Measurements from ENCODE around the gene ADRM1.
A peak's percentile ranks its signal among the peaks of the same experiment; 100 is the strongest.

Gene ADRM1

DNA sequence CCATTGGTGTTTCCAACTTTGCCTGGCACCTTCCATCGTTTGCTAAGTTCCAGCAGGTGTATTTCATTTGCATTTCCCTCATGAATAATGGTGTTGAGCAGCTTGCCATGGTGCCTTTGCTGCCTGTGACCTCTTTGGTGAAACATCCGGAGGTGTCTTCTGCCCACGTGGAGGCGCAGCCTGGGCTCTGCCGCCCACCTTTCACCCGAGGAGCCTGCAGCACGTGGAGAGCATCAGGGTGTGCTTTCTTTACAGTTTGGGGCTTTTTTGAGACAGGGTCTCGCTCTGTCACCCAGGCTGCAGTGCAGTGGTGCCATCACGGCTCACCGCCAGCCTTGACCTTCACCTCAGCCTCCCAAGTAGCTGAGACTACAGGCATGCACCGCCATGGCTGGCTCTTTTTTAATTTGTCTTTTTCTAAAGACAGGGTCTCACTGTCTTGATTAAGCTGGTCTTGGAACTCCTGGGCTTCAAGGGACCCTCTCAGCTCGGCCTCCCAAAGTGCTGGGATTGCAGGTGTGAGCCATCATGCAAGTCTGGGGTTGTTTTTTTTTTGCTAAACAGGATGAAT is 3.0 kb upstream of the ADRM1 start:
- DNase-seq: no peak

DNA sequence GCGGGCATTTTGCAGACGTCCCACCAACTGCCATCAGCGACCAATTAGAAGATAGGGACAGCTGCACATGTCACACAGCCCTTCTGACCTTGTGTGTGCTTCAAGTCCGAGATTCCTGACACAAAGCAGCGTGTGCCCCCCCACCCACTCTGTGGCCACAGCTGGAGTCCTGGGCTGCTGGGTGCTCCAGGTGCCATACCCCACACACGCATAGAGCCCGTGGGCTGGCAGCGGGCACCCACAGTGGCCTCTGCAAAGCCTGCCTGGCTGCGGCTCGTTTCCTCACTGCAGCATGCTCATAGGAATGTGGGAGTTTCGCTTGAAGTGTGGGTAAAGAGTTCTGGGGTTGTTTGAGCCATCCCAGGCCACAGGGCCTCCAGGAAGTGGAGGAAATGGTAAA is 2.5 kb upstream of the ADRM1 start:
- no peak for DNase-seq

DNA sequence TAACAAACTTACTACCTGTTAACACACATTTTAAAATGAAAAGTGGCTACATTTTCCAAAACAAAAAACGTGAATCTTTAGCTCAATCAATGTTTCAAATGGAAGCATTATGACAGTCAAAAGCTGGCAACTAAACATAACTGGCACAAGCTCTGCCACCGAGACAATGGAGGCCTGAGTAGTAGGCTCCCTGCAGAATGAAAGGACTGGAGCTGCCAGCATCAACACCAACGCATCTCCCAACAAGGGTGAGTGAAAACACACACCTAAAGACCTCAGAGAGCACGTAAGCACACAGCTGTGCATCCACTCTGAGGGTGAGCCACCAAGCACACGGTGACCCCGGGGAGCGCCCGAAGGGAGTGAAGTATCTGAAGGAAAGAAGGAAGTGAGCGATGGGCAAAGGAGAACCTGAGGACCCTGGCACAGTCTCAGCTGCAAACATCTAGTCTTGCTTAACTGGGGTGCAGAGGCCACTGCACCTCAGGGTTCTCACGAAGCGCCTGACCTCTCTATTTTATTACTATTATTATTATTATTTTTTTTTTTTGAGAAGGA is 1.6 kb upstream of the ADRM1 start:
- DNase-seq: no peak

DNA sequence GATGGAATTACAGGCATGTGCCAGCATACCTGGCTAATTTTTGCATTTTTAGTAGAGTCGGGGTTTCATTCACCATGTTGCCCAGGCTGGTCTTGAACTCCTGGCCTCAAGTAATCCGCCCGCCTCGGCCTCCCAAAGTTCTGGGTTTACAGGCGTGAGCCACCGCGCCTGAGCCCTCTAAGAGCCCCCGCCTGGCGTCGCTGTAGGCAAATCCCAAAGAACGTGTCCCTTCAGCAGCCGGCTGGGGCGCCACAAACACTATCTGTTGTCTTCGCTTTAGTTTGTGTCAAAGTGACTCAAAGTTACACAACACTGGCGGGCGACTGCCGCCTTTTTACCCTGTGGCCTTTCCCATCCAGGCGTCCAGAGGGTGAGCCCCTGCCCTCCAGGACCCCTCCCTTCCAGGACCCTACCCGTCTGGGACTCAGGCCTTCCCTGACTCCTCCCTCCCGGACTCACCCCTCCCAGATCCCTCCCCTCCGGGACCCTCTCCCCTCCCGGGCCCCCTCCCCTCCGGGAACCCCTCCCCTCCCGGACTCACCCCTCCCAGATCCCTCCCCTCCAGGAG is 940 bp upstream of the ADRM1 start:
- peak; percentile 94 for DNase-seq

DNA sequence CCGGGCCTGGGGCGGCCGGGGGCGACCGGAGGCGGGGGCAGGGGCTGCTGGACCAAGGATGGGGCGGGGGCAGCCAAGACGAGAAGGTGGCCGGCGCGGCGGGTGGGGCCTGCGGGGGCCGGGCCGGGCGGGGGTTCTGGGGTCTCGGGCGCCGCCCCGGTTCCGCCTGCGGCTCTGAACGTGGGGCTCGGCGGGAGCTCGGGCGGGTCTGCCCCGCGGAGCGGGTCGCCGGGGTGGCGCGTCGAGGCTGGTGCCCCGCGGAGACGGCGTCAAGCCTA is 204 bp downstream of the ADRM1 start:
- DNase-seq: no peak

DNA sequence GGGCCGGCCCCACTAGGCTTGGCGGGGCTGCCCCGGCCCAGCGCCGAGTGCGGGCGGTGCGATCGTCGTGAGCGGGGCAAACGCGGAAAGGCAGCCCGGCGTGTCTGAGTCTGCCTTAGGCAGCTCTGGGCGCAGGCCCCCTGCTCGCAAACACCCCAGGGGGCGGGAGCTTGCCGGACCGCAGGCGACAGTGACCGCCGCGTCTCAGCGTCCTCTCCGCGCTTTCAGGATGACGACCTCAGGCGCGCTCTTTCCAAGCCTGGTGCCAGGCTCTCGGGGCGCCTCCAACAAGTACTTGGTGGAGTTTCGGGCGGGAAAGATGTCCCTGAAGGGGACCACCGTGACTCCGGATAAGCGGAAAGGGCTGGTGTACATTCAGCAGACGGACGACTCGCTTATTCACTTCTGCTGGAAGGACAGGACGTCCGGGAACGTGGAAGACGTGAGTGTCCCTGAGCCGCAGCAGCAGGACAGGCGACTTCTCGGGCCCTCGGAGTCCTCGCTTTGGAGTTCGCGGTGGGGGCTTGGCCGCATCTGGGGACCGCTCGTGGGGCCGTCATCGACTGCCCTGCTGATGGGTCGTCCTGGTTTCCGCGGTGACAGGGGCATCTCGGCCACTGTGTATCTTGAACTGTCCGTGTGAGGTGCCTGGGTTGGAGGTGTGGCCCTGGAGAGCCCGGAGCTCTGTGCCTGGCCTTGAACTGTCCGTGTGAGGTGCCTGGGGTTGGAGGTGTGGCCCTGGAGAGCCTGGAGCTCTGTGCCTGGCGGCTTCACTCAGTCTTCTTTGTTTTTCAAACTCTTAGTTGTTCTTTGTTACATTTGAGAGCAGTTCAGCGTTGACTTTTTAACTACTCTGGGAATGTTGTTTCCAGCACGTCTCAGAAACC is 786 bp downstream of the ADRM1 start:
- no peak for DNase-seq

DNA sequence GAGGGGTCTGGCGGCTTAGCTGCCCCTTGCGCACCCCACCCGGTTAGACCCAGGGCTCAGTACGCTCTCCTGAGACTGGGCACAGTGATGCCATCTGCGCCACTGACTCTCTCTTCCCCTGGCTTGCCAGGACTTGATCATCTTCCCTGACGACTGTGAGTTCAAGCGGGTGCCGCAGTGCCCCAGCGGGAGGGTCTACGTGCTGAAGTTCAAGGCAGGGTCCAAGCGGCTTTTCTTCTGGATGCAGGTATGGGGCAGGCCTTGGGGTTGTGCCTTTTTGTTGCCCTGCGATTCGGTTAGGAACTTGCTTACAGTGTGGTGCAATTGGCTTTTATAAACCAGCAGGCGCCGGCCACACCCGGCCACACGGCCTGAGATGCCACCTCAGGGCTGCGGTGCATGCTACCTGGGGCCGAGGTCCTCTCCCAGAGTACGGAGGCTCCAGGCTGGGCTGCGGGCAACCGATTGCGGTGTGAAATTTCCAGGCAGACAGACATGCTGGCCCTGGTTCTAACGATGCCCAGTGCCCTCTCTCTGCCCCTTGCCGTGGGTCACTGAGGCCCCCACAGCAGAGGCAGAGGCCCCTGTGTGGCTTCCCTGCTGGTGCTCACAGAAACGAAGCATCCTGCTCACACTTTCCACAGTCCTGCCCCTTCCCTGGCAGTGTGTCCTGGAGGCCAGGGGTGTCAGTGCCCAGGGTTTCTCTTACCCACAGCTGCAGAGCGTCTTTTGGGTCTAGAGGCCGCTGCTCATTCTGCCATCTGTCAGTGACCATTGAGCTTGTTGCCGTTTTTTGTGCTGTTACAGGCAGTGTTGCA is 1.7 kb downstream of the ADRM1 start:
- no peak for DNase-seq

DNA sequence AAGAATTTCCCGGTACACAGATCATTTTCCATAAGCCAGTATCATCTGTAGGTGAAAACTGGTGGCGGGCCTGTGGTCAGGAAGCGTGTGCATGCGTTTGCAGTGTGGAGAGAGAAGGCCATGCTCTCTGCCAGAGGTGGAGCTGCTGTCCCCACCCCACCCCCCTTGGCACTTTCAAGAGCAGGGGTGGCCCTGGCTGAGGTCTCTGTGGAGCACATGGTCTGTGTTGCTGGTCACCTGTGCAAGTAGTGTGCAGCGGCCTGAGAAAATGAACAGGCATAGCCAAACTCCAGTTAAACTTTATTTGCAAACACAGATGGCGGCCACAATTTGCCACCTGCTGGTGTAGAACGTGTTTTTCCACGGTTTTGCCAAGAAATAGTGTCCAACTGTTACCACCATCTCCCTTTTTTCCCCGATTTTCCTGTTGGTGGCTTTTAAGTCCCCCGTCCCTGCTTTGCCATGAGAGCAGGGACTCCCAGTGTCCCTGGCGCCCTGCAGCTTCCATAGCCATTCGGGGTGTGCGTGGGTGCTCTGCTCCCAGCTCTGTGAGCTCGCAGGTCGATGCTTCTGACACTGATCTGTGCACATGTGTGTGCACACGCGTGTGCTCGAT is 2.5 kb downstream of the ADRM1 start:
- no peak for DNase-seq

DNA sequence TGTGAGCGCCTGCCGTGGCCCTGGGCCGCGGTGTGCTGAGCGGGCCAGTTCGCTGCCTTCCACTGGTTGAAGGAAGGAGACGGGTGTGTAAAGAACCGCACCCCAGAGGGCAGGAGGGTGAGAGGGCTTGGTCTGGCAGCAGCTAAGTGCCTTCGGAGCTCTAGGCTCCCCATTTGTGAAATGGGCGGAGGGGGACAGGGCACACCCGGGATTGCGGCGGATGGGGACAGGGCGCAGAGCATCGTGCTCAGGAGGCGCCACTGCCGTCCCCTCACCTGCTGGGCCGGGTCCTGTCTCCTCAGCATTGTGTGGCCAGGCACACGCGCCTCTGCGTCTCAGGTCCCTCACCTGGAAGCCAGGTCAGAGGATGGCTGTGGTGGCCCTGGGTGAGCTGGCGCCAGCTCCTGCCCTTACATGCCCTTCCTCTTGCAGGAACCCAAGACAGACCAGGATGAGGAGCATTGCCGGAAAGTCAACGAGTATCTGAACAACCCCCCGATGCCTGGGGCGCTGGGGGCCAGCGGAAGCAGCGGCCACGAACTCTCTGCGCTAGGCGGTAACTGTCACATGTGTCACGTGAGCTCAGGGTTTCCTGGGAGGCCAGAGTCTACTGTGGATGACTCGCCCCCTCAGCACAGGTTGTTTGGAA is 3.1 kb downstream of the ADRM1 start:
- no peak for DNase-seq

DNA sequence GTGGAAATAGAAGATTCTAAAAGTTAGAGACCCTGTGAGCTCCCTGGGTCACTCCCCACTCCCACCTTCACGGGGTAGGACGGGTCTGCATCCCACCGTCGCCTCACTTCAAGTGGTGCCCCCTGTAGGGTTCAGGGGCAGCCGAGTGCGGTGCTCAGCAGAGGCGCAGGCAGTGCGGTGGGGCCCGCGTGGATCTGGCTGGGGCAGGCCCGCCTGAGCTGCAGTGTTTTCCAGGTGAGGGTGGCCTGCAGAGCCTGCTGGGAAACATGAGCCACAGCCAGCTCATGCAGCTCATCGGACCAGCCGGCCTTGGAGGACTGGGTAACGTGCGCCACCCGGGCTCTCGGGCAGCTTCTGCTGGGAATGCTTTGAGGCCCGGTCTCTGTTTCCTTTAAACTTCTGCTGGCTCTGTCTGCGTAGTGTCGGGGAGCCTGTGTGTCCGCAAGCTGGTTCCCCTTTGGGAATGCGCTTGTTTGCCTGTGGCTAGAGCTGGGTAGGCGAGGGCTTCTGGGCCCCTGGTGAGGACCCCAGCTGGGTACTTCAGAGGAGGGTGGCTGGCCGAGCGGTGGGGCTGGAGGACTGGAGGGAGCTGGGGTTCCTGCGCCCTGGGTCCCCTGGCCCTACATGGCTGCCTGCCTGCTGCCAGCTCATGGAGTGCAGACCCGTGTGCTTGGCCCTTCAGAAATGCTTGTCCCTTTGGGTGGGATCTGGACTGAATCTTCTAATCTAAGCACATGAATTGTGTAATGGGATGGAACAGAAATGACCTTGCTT is 3.8 kb downstream of the ADRM1 start:
- DNase-seq: no peak

DNA sequence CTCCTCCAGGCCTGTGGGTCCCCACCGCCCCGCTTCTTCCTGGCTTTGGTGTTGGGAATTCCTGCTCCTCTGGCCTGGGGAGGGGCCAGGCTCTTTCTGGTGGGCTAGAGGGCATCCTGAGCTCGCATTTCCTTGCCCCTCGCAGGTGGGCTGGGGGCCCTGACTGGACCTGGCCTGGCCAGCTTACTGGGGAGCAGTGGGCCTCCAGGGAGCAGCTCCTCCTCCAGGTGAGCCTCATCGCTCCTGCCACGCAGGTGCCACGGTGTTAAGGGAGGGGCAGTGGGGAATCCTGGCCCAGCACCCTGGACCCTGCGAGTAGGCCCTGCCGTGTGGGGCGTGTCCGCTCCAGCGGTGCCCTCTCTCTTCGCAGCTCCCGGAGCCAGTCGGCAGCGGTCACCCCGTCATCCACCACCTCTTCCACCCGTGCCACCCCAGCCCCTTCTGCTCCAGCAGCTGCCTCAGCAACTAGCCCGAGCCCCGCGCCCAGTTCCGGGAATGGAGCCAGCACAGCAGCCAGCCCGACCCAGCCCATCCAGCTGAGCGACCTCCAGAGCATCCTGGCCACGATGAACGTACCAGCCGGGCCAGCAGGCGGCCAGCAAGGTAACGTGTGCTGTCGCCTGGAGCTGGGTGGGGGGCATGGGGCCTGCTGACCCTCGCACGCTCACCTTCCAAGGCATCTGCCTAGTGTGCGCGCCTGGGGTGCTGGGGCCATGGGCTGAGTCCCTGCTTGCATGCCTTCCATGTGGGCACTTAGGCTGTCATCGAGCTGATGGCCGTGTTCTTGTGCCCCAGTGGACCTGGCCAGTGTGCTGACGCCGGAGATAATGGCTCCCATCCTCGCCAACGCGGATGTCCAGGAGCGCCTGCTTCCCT is 4.7 kb downstream of the ADRM1 start:
- DNase-seq: no peak

DNA sequence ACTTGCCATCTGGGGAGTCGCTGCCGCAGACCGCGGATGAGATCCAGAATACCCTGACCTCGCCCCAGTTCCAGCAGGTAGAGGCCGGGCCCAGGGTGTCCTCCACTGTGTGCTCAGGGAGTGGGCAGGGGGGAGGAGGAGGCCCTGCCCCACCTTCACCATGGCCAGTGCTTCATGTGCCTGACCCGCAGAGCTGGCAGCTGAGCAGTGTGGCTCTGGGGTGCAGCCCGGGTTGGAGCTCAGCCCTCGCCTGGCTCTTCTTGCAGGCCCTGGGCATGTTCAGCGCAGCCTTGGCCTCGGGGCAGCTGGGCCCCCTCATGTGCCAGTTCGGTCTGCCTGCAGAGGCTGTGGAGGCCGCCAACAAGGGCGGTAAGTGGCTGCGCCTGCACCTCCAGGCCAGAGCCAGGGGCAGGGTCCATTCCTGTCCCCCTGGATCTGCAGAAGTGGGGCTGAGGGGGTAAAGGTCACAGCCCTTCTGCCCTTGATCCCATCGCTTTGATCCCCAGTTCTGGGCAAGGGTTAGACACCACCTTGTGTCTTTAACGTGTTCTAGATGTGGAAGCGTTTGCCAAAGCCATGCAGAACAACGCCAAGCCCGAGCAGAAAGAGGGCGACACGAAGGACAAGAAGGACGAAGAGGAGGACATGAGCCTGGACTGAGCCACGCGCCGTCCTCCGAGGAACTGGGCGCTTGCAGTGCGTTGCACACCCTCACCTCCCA is 5.5 kb downstream of the ADRM1 start:
- no peak for DNase-seq

DNA sequence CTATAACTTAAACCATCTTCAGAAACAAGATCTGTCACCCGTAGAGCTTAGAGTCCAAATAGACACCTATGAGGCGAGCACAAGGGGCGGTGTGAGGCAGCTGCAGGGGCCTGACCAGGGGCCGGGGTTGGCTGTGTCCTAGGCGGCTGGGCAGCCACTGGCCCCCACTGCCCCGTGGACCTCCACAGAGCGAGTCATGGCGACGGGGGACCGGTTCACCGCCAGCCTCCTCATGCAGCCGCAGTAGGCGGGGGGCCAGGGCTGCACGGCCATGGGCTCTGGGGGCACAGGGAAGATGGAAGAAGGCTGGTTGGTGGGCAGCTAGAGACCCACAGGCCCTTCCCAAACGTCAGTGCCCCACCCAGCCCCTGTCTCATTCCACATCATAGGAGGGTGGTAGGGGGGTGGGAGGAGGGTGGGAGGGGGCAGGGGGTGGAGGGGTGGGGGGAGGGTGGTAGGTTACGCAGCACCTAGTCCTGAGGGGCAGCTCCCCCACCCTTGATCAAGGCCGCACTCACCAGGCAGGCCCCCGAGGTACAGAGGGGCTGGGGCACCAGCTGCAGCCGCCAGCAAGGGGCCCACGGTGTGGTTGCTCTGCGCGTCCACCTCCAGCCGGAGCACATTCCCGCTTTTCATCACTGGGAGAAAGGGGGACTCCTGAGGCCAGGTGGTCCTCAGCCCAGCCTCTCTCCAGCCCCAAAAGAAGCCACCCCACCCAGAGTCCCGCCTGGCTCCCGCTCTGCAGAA is 6.6 kb downstream of the ADRM1 start:
- no peak for DNase-seq

DNA sequence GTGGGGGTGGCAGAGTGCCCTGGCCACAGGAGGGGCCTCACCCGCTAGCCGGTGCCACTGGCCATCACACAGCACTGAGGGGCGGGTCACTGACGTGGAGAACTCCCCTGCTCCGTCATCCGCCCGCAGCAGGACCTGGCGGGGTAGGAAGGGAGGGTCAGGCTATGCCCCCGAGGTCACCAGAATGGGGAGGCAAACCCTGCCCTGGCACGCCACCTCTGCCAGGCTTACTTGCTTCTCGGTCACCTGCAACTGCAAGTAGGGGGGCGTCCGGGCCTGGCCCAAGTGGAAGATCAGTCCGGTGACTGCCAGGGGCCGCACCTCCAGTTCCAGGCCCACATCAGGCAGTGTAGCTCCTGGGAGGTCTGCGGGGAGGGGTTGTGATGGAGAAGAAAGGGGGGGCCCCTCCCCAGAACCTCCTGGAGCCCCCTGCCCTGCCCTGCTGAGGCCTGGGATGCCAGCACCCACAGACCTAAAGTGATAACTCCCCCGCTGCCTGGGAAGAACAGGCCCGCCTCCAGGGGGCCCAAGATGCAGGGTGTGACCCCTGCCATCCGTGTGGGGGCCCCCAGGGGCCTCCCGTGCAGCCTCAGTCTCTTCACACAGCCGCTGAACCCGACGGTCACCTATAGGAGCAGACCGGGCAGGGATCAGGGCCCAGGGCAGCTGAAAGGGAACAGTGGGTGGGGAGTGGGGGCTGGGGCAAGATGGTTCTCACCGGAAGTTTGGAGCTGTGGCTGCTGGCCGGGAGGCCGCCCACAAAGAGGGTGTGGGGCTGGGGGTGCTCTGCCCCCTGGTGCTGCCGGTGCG is 7.4 kb downstream of the ADRM1 start:
- no peak for DNase-seq

DNA sequence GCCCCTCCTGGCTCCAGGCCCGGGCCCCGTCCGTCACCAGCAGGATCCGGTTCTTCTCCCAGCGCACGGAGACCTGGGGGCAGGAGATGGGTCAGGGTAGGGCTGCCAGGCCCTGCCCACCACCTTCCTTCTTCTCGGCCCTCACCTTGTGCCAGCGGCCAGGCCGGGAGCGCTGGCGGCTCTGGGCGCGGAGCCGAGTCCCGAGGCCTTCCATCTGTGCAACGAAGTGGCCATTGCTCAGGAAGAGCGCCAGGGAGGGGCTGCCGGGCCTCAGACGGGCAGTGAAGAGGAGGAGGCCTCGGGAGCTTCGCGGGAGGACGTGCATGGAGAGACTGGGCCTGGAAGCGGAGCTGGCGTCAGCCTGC is 7.9 kb downstream of the ADRM1 start:
- no peak for DNase-seq

DNA sequence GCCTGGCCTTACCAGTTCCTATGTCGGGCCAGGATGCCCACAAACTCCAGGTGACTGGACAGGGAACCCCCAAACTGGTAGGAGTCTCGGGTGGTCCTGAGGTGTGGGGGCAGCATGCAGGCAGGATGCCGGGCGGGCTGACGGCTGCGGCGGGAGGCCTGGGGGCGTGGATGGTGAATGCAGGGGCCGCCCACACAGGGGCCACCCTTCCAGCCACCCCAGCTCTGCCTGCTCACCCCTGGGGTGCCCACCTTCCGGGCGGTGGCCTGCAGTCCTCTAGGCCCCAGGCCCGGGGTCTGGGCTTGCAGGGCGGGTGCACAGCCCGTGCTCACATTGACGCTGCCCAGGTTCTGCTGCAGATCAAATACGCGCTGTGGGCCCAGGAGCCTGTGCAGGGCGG is 8.4 kb downstream of the ADRM1 start:
- no peak for DNase-seq

DNA sequence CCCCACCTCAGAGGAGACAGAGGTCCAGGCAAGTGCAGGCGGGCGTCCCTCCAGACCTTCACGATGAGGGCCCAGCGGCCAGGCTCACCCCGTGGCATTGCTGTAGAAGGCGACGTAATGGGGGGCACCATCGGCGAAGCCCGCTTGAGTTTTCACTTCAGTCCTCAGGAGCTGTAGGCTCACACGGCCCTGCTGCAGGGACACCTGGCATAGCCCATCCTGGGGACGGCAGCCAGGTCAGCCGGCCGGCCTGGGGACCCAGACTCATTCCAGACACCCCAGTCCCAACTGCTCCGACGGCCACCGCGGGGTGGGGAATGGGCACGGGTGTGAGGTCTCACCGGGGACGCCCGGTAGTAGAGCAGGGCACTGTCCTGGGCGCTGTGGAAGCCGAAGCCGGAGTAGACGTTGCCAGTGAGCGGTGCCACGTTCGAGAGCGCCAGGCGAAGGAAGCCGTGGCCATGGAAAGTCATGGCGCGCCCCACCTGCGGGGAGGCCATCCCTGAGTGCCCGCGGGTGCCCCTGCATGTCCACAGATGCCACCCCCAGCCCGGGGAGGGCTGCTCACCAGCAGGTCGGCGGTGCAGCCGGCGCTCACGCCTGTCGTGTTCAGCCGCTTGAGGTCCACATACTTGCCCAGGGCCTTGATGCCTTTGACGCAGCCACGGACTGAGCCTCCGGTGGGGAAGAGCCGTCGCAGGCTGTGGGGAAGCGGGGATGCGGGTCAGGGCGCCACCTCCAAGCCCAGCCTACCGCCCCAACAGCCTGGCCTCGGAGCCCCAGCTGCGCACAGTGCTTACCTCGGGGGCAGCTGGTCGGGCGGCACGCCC is 9.2 kb downstream of the ADRM1 start:
- no peak for DNase-seq

DNA sequence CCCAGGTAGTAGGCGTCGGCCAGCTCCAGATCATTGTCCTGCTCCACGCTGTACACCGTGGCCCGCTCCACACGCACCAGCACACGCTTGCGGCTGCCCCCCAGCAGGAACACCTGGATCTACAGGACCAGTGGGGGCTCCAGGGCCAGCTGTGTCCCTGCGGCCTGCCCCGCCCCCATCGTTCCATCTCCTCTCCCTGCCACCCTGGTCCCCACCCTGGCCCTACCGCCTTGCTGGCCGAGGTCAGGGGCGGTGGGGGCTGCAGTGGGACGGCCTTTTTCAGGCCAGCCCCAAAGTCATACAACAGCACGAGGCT is 9.8 kb downstream of the ADRM1 start:
- no peak for DNase-seq

Data from stimulated activated CD4-positive, alpha-beta T cell treated with anti-CD3 and anti-CD28 coated beads, Interleukin-1b, Interleukin-23, amount 100 ng/mL, for 48 hours (primary cell).